Epithelial cell of esophagus (primary cell): ENCODE data around the gene WTIP.

ENCODE experiments used
- DNase-seq: peaks from one replicate; pipeline ENCODE4 v3.0.0; 2010; ENCODE audit warnings: low read depth
- H3K4me3 ChIP-seq: 2 replicates; pipeline ENCODE4 v1.5.1; 2011; ENCODE audit warnings: mild to moderate bottlenecking, low read length, control low read depth
- CTCF ChIP-seq: IDR thresholded peaks from 2 replicates; pipeline ENCODE4 v1.5.1; 2011; ENCODE audit warnings: low read depth, mild to moderate bottlenecking, low read length, control low read depth, inconsistent platforms; ENCODE audit not compliant: insufficient read depth; ENCODE audit errors: missing control alignments

Gene WTIP

GRCh38 chr19:34559045-34559444 lies 77.5 kb downstream of the WTIP start:
- no peak overlapping the region for H3K4me3 ChIP-seq
- no peak for DNase-seq
- no peak for TF ChIP-seq CTCF

GRCh38 chr19:34560229-34560628 lies 78.7 kb downstream of the WTIP start:
- no peak overlapping the region for H3K4me3 ChIP-seq
- DNase-seq, result no peak
- TF ChIP-seq CTCF, result no peak
